ENCODE measurements around the gene ATP5MG. TPM values are rescaled to one million over a fixed set of nuclear protein-coding genes. Genes with fewer than 3 reads are reported as not detected.

The ATP5MG gene
- total and polyA plus RNA-seq, 2 of the 8 experiments (the other 6 are each of a cell fraction or from before 2014, with no cell fraction given) = 237 to 464 TPM

DNA sequence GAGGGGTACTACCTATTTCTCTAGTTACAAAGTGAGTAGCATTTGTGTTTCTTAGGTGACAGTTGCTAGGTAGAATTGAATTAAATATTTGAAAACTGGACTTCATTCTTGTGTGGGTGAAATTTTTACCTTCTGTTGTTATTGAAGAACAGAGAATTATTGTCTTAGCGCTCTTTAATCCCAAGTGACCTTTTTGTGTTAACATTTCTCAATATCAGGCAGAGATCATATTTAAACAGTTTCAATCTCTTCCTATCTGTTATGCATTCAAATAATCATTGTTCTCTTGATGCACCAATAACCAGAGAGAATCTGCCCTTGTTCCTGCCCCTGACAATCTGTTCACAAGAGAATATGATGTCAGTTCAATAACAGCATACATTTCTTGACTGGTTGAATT, 49.0 kb downstream of the ATP5MG start:
- FAIRE-seq (no peak), DNase-seq (ENCODE audit: low read depth in 1 of 2, low spot score in 2 of 2) (no peak)
- Histone ChIP-seq H2BK12ac (ENCODE audit: low read depth, low read length) (no peak overlapping the region), H3K4me1 (replicated peaks in 1 of 4; ENCODE audit: control insufficient read depth in 3 of 4, insufficient read depth in 4 of 4, low read length in 3 of 4) (no peaks in the 10 kb centered on the region), H4K8ac (ENCODE audit: extremely low read depth, insufficient read depth, low read length) (no peak overlapping the region), H3K9me3 (ENCODE audit: insufficient read depth in 2 of 2, low read depth in 1 of 2, low read length in 1 of 2) (no peaks in the 10 kb centered on the region), H4K91ac (replicated peaks; ENCODE audit: insufficient read length, low read length) (no peak overlapping the region), H3K23me2 (ENCODE audit: low read depth, low read length) (no peaks in the 10 kb centered on the region), H3K18ac (ENCODE audit: extremely low read depth, low read length) (no peak overlapping the region), H3K27me3 (replicated peaks in 1 of 4; ENCODE audit: control insufficient read depth in 3 of 4, extremely low read depth in 1 of 4, insufficient read depth in 3 of 4, low read length in 3 of 4) (no peaks in the 10 kb centered on the region), H2AK5ac (ENCODE audit: low read depth, low read length) (no peak overlapping the region), H2AFZ (ENCODE audit: low read length) (no peak overlapping the region), H2BK20ac (ENCODE audit: low read length) (no peak overlapping the region), H3K23ac (ENCODE audit: insufficient read length) (no peak overlapping the region), H3K79me1 (ENCODE audit: low read depth, low read length) (peaks cover 11% of the 10 kb centered on the region; the same call in 1 of the 2 replicates), H3K56ac (replicated peaks; ENCODE audit: insufficient read length, low read depth, low read length) (no peak overlapping the region), H3K4ac (replicated peaks; ENCODE audit: insufficient read length, low read depth, low read length) (no peak overlapping the region), H3K79me2 (ENCODE audit: control insufficient read depth in 1 of 2, insufficient read depth in 2 of 2, low read length in 2 of 2) (peaks cover 0 to 97% of the 10 kb centered on the region in 2 experiments; a peak in 3 of 4 replicates), H4K20me1 (replicated peaks in 1 of 2; ENCODE audit: control insufficient read depth in 1 of 2, insufficient read depth in 2 of 2, low read length in 2 of 2) (peaks cover 13 to 14% of the 10 kb centered on the region in 2 experiments), H3K36me3 (ENCODE audit: control insufficient read depth in 2 of 4, insufficient read depth in 4 of 4, low read length in 3 of 4) (peaks cover 0 to 8% (median under 1%) of the 10 kb centered on the region in 4 experiments; a peak in 4 of 8 replicates), H3K14ac (ENCODE audit: insufficient read length) (no peak overlapping the region), H2BK15ac (ENCODE audit: low read length) (no peak overlapping the region), H4K5ac (ENCODE audit: insufficient read length, low read depth, low read length) (no peak overlapping the region), H3K4me2 (ENCODE audit: insufficient read depth in 1 of 2, low read depth in 2 of 2, low read length in 2 of 2) (no peak overlapping the region), H3K9ac (replicated peaks in 1 of 4; ENCODE audit: extremely low read depth in 1 of 4, low read depth in 3 of 4, low read length in 3 of 4) (no peak overlapping the region), H2BK120ac (replicated peaks; ENCODE audit: low read depth, low read length) (no peak overlapping the region), H3K4me3 (ENCODE audit: extremely low read depth in 1 of 4, insufficient read depth in 2 of 4, low read depth in 3 of 4, low read length in 4 of 4) (no peak overlapping the region), H3K27ac (ENCODE audit: low read depth, low read length) (no peak overlapping the region), H2BK5ac (ENCODE audit: low read depth, low read length) (no peak overlapping the region)
- ChIA-PET POLR2A (ENCODE audit: partially characterized antibody) (interaction anchor here (1.0 kb wide), 1 partner anchor 38 kb away, joined by 4 read pairs; no protein-coding TSS in a partner anchor), CTCF (ENCODE audit: partially characterized antibody) (no interaction called here)
- 96% methylated on average over 1 of the region's 1 CpG; no CpG with 5 or more reads in 1 of the 2 experiments for WGBS, 2 experiments (ENCODE audit: extremely low coverage in 1 of 2, insufficient coverage in 1 of 2, insufficient read length in 1 of 2, insufficient replicate concordance in 2 of 2, low coverage in 1 of 2, low lambda C conversion rate in 2 of 2, missing lambda C conversion rate in 1 of 2)
- TF ChIP-seq TBP (IDR thresholded peaks at IDR 0.05; ENCODE audit: low read depth, low read length) = no peak
- no peak for TF ChIP-seq SAP30 (IDR thresholded peaks at IDR 0.05; ENCODE audit: insufficient read depth, insufficient replicate concordance, low read length)
- no peak for TF ChIP-seq BACH1 (IDR thresholded peaks at IDR 0.05; ENCODE audit: low read length)
- TF ChIP-seq KDM1A (IDR thresholded peaks at IDR 0.05; ENCODE audit: borderline replicate concordance, low read length) = no peak
- no peak for TF ChIP-seq SP1 (IDR thresholded peaks at IDR 0.05; ENCODE audit: low read depth, low read length)
- no peak for TF ChIP-seq EP300 (IDR thresholded peaks at IDR 0.05; ENCODE audit: borderline replicate concordance in 1 of 2, low read depth in 2 of 2, low read length in 2 of 2)
- no peak for TF ChIP-seq FOSL1 (IDR thresholded peaks at IDR 0.05; ENCODE audit: insufficient read depth, low read depth, low read length)
- TF ChIP-seq BRCA1 (IDR thresholded peaks at IDR 0.05; ENCODE audit: low read depth, low read length) = no peak
- TF ChIP-seq RXRA (IDR thresholded peaks at IDR 0.05; ENCODE audit: insufficient read depth, low read depth, low read length) = no peak
- TF ChIP-seq, protein P1, sequence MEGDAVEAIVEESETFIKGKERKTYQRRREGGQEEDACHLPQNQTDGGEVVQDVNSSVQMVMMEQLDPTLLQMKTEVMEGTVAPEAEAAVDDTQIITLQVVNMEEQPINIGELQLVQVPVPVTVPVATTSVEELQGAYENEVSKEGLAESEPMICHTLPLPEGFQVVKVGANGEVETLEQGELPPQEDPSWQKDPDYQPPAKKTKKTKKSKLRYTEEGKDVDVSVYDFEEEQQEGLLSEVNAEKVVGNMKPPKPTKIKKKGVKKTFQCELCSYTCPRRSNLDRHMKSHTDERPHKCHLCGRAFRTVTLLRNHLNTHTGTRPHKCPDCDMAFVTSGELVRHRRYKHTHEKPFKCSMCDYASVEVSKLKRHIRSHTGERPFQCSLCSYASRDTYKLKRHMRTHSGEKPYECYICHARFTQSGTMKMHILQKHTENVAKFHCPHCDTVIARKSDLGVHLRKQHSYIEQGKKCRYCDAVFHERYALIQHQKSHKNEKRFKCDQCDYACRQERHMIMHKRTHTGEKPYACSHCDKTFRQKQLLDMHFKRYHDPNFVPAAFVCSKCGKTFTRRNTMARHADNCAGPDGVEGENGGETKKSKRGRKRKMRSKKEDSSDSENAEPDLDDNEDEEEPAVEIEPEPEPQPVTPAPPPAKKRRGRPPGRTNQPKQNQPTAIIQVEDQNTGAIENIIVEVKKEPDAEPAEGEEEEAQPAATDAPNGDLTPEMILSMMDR (IDR thresholded peaks at IDR 0.05; ENCODE audit: control extremely low read depth in 1 of 3, insufficient read depth in 1 of 3, low read depth in 1 of 3, low read length in 3 of 3) = no peak
- no peak for TF ChIP-seq POU5F1 (IDR thresholded peaks at IDR 0.05; ENCODE audit: low read depth, low read length)
- TF ChIP-seq EGR1 (IDR thresholded peaks at IDR 0.05; ENCODE audit: borderline replicate concordance, low read depth, low read length) = no peak
